ENCODE measurements around the gene TMIGD1. TPM values are rescaled to one million over a fixed set of nuclear protein-coding genes. Genes with fewer than 3 reads are reported as not detected.

The TMIGD1 gene, protein sequence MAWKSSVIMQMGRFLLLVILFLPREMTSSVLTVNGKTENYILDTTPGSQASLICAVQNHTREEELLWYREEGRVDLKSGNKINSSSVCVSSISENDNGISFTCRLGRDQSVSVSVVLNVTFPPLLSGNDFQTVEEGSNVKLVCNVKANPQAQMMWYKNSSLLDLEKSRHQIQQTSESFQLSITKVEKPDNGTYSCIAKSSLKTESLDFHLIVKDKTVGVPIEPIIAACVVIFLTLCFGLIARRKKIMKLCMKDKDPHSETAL
- total RNA-seq = not detected

DNA sequence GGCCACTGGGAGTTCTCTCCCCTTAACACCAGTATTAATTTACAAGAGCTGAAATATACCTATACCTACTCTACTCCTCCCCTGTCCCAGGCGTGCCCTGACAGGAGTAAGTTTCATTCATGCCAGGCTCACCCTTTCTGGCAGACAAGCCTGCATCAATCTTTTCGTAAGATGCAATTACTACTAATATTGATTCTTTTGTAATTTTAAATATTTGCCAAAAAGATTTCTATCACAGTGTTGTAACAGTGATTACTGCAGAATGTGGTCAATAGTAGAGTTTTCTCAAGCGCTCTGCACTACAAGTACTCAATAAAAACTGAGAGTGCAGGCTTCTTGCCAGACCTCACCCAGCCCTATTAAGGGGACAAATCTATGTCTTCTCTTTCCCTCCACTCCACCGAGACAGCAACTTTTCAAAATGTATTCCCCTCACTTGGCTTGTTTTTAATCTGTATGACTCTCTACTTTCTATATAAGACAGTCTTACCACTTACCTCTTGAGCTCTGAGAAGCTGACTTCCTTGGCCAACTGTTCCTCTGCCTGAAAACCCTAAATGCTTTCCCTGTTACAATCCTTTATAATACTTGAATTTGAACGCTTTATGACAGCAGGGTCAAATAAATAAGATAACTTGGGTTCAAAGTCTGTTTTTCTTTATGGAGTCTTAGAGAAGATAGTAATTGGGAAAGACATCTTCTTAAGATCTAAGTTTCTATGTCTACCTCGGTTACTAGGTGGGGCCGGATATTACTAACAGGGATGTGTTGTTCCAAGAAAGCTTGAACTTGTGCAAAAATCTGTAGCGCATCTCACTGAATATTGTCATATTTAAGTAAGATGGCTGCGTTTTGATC is at the start of gene TMIGD1:
Gene TMIGD1, minus strand, starts transcription at position 555 of the 858 bp plus-strand sequence. CDS start 1,924 bp downstream, outside the sequence.
- POLR2A ChIA-PET = no interaction called here

DNA sequence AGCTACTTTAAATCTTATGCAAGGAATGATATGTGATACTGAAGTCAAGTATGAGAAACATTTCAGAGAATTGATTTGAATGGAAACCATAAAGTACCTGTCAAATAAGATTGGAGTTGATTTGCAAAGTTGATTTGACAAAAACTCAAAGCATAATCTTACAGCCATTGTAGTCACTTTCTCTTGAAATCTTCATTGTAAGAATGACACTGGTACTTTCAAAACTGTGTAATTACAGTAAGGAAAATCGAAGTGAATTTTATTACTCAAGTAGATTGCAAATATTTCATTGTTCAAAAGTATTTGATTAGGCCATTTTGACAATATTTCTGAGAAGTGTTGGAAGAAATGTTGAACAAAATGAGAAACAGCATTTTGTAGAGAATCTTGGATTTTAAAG is 48.5 kb upstream of the TMIGD1 start:
- ChIA-PET POLR2A (no interaction called here), CTCF (interaction anchor here (1.4 kb wide), 1 partner anchor 289 kb away, joined by 3 read pairs; no protein-coding TSS in a partner anchor)

More for the DNA sequence above, at the start of gene TMIGD1:
- CTCF ChIA-PET = interaction anchor here (0.7 to 1.4 kb wide), 3 partner anchors 30 to 229 kb away, joined by 3 read pairs; no protein-coding TSS in a partner anchor

DNA sequence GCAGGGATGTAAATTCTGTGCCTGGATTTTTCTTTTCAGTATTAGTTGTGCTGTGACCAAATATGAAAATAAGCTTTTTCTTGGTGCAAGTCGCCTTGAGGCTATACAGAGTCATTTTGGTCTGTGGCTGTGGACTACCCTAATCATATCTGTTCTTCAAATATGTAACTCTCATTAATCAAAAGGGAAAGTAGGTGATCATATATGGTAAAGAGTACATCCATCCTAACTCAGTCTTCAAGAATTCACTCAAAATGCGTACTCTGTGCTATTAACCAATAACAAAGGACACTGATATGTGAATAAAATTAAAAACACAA is 47.4 kb upstream of the TMIGD1 start:
- POLR2A ChIA-PET = interaction anchor here (1.1 kb wide), 1 partner anchor 17 kb away, joined by 4 read pairs; no protein-coding TSS in a partner anchor
- CTCF ChIA-PET = no interaction called here

DNA sequence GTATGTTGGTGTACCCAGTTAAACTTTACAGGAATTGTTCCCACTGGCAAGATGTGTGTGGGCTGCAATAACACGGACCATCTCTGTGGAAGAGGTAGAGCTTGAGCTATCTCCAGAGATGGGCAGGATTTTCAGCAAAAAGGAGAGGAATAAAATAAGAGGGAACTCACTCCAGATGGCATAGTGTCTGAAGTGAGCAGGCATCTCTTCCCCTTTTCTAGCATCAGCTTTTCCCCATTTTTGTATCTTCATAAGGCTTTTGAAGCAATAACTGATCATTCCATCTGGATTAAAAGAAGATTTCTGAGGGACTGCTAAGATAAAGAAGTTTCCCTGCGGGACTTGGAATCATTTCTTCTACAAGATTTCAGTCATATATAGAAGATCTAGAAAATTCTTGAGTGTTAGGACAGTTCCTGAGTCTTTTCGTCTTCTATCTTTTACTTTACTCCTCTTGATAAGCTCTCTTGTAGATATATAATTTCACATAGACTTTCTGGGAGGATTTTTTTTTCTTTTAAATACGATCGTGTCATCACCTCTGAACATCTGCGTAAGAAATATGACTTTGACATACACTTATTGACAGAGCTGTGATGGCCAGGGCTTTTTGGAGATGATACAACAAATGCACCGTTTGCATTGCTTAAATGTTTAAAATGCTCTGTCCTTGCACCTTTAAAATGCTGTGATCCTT is 46.9 kb upstream of the TMIGD1 start:
- ChIA-PET CTCF (no interaction called here), POLR2A (interaction anchor here (0.6 to 1.1 kb wide), 2 partner anchors 17 to 97 kb away, joined by 4 to 12 read pairs; no protein-coding TSS in a partner anchor)

DNA sequence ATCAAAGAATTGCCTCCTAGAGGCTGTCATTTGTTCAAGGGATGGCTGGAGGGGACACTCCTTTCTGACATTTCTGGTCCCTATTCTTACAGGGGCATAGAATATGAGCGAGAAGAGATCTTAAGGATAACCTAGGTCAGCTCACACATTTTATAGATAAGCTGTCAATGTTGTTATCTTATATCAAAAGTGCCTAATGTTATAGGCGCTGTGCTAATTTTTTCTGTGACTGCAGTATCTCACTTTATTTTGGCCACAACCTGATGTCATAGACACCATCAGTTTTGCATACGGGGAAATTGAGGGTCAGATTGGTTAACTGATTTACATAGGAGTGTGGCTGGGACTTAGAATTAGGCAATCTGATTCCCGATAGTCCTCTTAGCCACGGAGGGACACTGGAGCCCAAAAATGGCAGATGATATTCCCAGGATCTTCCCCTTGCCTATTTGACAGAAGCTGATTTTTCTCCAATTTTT is 46.1 kb upstream of the TMIGD1 start:
- ChIA-PET POLR2A (interaction anchor here (0.6 kb wide), 1 partner anchor 96 kb away, joined by 12 read pairs; no protein-coding TSS in a partner anchor), CTCF (interaction anchor here (1.6 kb wide), 1 partner anchor 16 kb away, joined by 5 read pairs; no protein-coding TSS in a partner anchor)

DNA sequence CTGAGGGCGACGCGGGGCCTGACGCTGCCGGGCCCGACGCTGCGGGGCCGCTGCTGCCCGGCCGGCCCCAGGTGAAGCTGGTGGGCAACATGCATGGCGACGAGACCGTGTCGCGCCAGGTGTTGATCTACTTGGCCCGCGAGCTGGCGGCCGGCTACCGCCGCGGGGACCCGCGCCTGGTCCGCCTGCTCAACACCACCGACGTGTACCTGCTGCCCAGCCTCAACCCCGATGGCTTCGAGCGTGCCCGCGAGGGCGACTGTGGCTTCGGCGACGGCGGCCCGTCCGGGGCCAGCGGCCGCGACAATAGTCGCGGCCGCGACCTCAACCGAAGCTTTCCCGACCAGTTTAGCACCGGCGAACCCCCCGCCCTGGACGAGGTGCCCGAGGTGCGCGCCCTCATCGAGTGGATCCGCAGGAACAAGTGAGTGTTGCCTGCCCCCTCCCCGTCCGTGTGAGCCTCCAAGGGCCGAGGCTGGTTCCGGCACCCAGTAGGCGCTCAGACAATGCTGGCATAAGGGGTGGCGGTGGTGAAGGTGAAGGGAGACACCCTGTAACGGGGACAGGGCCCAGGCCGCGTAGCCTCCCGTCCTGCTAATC is 45.5 kb upstream of the TMIGD1 start:
- POLR2A ChIA-PET = interaction anchor here (0.6 to 1.0 kb wide), 4 partner anchors 9 to 179 kb away, joined by 3 to 4 read pairs (median 3); no protein-coding TSS in a partner anchor
- CTCF ChIA-PET = interaction anchor here (1.6 kb wide), 1 partner anchor 16 kb away, joined by 5 read pairs; no protein-coding TSS in a partner anchor

DNA sequence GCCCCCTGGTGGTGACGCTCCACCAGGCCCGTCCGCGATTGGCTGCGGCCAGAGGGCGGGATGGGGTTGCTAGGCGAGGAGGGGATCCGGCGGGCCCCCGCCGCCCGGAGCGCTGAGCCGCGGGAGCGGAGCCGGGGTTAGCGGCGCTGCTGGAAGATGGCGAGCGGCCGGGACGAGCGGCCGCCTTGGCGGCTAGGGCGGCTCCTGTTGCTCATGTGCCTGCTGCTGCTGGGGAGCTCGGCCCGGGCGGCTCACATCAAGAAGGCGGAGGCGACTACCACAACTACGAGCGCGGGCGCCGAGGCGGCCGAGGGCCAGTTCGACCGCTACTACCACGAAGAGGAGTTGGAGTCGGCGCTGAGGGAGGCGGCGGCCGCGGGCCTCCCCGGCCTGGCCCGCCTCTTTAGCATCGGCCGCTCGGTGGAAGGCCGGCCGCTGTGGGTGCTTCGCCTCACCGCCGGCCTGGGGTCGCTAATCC is 45.0 kb upstream of the TMIGD1 start, which contains the start of gene CPD:
Gene CPD, plus strand, starts transcription at position 103 of the 478 bp plus-strand sequence. Its CDS starts 54 bp downstream, at position 157.
- CTCF ChIA-PET = interaction anchor here (1.6 to 2.1 kb wide), 3 partner anchors 13 to 39 kb away, joined by 4 to 9 read pairs (median 5); no protein-coding TSS in a partner anchor

DNA sequence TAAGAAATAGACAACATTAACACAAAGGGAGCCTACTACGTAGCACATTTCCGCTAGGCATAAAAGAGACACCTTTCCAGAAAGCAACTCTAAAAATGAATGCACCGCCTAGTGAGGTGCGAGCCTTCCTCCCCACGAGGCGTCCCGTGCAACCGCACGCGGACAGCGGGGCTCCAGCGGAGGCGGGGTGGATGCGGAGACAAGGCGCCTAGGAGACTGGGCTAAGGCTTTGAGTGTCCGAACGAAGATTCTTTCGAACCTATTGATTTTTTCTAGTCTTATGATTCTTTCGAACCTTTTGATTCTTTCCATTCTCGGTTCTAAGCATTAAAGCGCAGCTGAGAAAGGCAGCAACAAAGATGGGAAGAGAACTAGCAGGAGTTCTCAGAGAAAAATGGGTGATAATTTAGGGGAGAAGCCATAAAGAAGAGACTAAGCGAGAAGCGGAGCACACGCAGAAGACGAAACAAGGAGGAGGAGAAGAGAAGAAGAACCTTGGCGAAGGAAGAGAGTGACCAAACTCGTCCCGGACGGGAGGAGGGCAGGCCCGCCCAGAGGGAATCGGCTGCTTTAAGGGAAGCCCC is 44.5 kb upstream of the TMIGD1 start:
- ChIA-PET POLR2A (interaction anchor here (1.0 to 1.4 kb wide), 2 partner anchors 14 to 87 kb away, joined by 3 to 6 read pairs; no protein-coding TSS in a partner anchor), CTCF (interaction anchor here (1.3 to 2.1 kb wide), 4 partner anchors 8 to 38 kb away, joined by 3 to 9 read pairs (median 6); no protein-coding TSS in a partner anchor)

More for the DNA sequence above, 45.0 kb upstream of the TMIGD1 start, which contains the start of gene CPD:
- POLR2A ChIA-PET = interaction anchor here (0.6 to 1.0 kb wide), 3 partner anchors 87 to 179 kb away, joined by 3 read pairs; no protein-coding TSS in a partner anchor

DNA sequence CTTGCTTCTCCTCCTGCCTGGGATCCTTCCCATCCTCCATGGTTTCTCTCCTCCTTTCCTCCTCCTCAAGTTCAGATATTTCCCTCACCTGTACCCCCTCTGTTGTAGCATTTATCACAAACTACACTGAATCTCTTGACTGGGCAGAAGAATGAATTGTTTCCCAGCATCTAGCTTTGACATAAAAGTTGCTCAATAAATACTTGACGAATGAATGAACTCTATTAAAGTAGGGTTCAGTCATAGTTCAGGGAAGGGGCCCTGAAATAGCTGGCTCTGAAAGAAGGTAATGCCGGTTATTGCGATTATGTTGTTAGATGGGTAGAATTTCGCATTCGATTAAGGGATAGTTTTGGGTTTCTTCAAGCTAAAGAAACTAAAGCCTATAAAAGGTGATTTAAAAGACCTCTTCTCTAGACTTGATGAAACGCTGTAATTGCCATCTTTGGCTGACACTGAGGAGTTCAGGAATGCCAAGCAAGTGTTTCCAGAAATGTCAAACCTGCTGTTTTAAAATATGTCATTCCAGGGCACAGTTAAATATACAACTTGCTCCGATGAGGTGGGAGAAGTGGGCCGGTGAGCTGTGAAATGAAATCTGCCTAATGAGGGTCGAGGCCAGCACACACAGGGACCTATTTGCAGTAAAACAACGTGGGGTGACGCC is 43.9 kb upstream of the TMIGD1 start:
- POLR2A ChIA-PET = interaction anchor here (1.4 kb wide), 1 partner anchor 14 kb away, joined by 6 read pairs; no protein-coding TSS in a partner anchor
- CTCF ChIA-PET = interaction anchor here (1.3 to 2.1 kb wide), 4 partner anchors 9 to 38 kb away, joined by 3 to 9 read pairs (median 6); no protein-coding TSS in a partner anchor

DNA sequence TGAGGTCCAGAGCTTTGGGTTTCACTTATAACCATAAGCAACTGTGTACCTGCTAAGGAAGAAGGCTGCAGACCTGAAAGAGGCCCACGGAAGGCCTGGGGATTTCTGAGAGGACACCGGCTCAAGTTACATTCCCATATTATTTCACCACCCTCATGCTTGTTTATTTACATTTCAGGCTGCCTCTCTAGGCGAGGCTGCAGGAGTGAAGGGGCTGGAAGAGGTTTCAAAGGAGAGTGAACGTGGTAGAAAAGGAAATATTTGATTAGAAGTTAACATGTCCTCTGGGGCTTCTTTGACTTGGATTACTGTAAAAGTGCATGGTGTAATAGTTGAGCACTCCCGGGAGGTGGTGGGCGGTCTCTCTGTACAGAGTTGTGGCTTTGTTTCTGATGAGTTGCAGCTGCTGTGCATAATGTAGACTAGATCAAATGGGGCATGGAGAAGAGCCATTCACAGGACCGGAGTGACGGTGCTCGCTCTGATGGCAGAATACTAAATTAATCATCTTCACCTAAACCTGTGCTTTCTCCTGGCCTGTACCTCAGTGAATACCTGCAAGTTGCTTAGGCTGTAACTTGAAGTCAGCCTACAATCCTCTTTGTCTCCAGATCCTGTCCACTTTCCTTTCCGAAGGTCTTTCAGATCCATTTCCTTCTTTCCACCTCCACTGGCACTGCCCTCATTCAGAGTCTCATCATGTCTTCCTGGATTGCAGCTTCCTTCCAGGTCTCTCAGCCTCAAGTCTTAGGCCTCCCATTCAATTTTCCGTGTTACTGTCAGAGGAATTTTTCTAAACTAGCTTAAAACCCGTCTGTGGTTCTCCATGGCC is 43.0 kb upstream of the TMIGD1 start:
- ChIA-PET CTCF (interaction anchor here (1.3 to 2.1 kb wide), 4 partner anchors 10 to 37 kb away, joined by 3 to 9 read pairs (median 6); no protein-coding TSS in a partner anchor), POLR2A (interaction anchor here (1.4 kb wide), 1 partner anchor 13 kb away, joined by 6 read pairs; no protein-coding TSS in a partner anchor)

DNA sequence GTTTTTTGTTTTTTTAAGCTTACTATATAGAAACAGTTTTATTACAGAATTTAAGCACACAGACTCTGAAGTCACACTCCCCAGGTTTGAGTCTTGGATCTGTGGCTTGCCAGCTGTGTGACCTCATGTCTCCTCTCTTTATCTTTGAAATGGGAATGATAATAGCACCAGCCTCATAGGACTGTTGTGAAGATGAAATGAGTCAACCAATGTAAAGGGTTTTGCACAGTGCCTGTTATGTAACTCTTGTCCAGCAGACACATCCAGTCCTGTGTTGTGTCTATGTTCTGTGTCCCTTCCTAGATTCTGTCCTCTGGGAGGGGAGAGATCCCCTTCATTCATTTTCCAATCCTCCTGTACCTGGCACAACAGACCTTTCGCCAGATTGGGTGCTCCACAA is 41.8 kb upstream of the TMIGD1 start:
- ChIA-PET CTCF (interaction anchor here (1.7 kb wide), 1 partner anchor 41 kb away, joined by 3 read pairs; the partner anchor contains the start of gene TMIGD1), POLR2A (no interaction called here)

DNA sequence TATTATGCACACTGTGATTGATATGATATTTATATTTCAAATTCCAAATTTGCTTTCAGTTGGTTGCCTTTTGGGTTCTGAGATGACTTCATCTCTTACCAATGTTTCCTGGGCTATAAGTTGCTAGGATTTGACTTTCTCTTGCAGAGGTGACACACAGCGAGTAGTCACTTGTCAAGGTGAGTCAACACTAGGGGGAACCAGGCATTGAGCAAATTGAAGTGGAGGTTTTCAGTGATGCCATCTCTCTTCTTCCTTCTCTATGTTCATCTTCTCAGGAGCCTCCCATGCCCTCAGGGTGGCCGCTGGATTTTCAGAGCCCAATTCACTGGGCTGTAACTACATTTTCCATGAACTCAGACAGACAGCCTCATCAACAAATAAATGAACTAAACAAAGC is 38.9 kb upstream of the TMIGD1 start:
- POLR2A ChIA-PET = no interaction called here
- CTCF ChIA-PET = interaction anchor here (0.8 kb wide), 1 partner anchor 36 kb away, joined by 3 read pairs; no protein-coding TSS in a partner anchor

DNA sequence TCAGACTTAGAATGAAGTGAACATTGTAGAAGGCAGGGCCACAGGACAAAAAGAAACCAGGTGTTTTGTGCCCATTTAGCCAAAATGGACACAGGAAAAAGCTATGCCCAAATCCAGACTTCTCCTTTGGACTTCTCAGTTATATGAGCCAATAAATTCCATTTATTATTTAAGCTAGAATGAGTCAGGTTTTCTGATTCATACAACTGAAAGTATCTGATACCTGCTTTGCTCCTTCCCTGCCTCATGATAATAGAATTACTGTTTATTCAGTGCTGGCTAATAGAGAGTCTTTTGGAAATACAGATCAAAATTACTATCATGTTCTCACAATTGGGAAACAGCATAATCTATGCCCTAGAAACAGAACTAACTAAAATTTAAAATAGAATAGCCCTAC is 36.1 kb upstream of the TMIGD1 start:
- CTCF ChIA-PET = interaction anchor here (1.2 kb wide), 1 partner anchor 30 kb away, joined by 3 read pairs; no protein-coding TSS in a partner anchor
- POLR2A ChIA-PET = interaction anchor here (0.8 kb wide), 1 partner anchor 9 kb away, joined by 4 read pairs; no protein-coding TSS in a partner anchor

DNA sequence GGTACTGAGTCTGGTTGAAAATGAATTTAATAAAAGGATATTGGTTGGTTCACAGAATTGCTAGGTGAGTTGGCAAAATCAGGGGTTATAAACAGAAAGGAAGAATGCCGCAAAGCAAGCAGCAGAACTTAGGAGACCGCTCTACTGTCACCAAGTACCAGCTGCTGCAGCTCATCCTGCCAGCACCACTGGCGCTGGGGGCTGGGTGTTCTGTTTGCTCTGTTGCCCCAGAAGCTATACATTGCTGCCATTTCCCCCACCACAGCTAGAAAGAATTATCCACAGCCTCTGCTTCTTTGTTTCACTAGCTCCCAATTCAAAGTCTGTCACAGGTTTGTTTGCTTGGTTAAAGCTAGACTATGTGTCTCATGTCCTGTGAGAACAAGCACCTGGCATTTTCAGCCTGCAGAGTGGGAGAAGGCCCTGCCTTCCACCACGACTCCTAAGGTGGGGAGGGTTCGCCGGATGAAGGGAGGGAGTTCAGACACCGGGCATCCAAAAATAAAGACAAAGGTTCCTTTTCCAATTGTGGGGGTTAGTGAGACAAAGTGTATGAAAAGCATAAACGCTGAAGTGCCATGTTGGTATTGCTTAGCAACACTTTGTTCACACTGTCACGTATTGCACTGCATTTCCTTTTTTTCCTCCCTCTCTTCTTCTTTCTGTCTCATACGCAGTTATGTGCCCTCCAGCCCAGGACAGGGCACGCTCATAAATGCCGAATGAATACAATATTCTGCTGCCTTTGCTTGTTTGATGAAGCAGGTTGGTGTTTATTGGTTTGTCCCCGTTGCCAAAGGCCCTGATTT is 35.3 kb upstream of the TMIGD1 start:
- CTCF ChIA-PET = interaction anchor here (0.6 to 1.2 kb wide), 2 partner anchors 29 to 30 kb away, joined by 3 read pairs; no protein-coding TSS in a partner anchor
- POLR2A ChIA-PET = no interaction called here

DNA sequence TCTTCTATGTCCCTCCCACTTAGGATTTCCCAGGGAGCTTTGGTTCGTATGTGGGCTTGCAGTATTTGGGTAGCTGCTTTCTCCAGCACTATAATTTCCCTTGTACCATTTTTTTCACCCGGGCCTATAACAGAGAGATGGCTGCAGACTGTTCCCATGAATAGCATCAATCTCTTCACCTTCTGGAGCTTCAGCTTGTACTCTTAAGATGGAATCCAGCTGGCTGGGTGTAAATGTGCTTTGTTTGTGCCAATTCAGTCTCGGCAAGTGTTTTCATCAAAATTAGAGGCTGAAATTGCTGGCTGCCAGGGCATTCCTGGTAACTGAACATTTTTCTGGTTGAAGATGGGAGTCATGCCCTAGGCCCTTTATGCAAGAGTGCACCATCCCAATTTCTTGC is 32.7 kb upstream of the TMIGD1 start:
- CTCF ChIA-PET = interaction anchor here (1.0 to 1.5 kb wide), 5 partner anchors 11 to 262 kb away, joined by 3 to 4 read pairs (median 3); partner anchors contain the start of gene CPD
- POLR2A ChIA-PET = no interaction called here
